Gastroesophageal sphincter (tissue), 2 donors: ENCODE results near the gene CMYA5.

Source experiments
- POLR2A ChIP-seq, 2 donors: fragments of 450-650 bp; IDR thresholded peaks; one replicate each; pipeline ENCODE4 v1.6.1; 2017; ENCODE audit warnings: antibody characterized with exemption in 2 of 2, mild to moderate bottlenecking in 2 of 2, moderate library complexity in 1 of 2
- POLR2AphosphoS5 ChIP-seq: sonication (generic); formaldehyde crosslinking; IDR thresholded peaks from one replicate; pipeline ENCODE4 v1.6.1; 2017; ENCODE audit warnings: antibody characterized with exemption

DNA sequence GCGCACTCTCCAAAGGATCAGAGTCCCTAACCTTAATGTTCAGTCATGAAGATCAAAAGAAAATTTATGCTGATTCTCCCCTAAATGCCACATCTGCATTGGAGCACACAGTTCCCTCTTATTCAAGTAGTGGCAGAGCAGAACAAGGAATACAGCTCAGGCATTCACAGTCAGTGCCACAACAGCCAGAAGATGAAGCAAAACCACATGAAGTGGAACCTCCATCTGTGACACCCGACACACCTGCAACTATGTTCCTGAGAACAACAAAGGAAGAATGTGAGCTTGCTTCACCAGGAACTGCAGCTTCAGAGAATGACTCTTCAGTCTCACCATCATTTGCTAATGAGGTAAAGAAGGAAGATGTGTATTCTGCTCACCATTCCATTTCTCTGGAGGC is 40.0 kb downstream of the CMYA5 start:
- TF ChIP-seq POLR2A (IDR thresholded peaks at IDR 0.05) = no peak
- TF ChIP-seq POLR2AphosphoS5 = no peak
